NCI-H128 (cell line): ENCODE data around the gene OSTC.
"Not testable (repeated sequence)": the region's sequence is repeated elsewhere in the genome, so short reads cannot be mapped to it uniquely, and the experiment has no call there.

Source experiments
- DNase-seq: peaks from one replicate; lab custom pipeline; 2025; ENCODE audit not compliant: unreplicated experiment; lab: John Stamatoyannopoulos, UW

Gene OSTC

DNA sequence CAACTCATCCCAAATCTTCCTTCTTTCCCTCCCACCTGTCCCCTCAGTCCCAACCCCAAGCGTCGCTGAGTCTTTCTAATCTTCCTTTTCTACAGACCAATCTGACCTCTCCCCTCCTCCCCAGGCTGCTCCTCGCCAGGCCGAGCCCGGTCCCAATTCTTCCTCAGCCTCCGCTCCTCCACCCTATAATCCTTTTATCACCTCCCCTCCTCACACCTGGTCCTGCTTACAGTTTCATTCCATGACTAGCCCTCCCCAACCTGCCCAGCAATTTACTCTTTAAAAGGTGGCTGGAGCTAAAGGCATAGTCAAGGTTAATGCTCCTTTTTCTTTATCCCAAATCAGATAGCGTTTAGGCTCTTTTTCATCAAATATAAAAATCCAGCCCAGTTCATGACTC, 60.2 kb downstream of the OSTC start:
- not testable (repeated sequence) for DNase-seq

- DNase-seq = no peak
Measured at GRCh38 chr4:108714880-108715279, 64.5 kb downstream of the OSTC start.

DNA sequence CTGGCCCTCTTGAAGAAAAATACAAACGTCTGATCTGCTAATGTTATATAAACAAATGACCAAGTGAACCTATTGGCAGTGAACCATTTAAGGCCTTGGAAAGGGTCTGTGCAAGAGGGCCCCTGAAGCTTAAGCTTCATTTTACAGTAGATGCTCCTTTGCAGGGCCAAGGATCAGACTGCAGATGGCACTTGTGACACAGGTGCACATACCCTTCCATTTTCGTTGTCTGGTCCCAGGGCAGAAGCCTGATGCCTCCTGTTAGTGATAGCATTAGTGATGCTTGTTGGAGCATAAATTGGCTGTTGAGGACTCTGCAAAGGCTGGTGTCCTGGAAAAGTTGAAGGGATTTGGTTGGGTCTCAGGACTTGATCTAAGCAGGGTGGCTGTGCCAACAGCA, 65.9 kb downstream of the OSTC start:
- DNase-seq = no peak

DNA sequence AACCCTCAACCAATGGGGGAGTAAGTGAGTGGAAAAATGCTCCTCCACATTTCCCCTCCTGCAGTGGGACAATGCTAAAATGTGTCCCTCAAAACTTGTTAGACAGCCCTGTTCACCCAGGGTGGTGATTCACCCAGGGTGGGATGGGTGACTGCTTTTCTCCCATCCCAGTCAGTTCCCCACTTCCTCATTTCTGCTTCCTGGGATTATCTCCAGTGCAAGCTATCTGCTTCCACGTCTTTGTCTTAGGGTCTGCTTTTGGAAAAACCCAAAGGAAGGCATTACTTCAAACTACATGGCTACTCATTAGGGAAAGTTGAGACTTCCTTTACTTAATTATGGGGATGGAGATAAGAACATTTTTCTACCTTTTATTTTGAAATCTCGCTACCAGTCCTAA, 67.0 kb downstream of the OSTC start:
- no peak for DNase-seq
